NT2/D1 (cell line): ENCODE results near the gene STYXL2.

Experiments used
- SUZ12 ChIP-seq: IDR thresholded peaks from 2 replicates; pipeline ENCODE4 v1.6.1; 2011; ENCODE audit not compliant: insufficient read length, insufficient read depth; ENCODE audit errors: extremely low read depth
- YY1 ChIP-seq: IDR thresholded peaks from 2 replicates; pipeline ENCODE4 v1.6.1; 2011; ENCODE audit not compliant: insufficient read length, insufficient read depth
- ZNF274 ChIP-seq: IDR thresholded peaks from 2 replicates; pipeline ENCODE4 v1.6.1; 2011; ENCODE audit warnings: mild to moderate bottlenecking, low read depth, low read length

- TF ChIP-seq YY1, result no peak
- no peak for TF ChIP-seq ZNF274
- TF ChIP-seq SUZ12, result no peak
These were observed 13.6 kb downstream of the STYXL2 start for GRCh38 chr1:167107456-167107855.
